Pons (tissue), 1 donor: ENCODE measurements around the gene DRICH1.
"Not testable (repeated sequence)": the region's sequence is repeated elsewhere in the genome, so short reads cannot be mapped to it uniquely, and the experiment has no call there.

Source experiments
- DNase-seq: peaks from one replicate; pipeline ENCODE4 v3.0.0-alpha.2; 2016; ENCODE audit warnings: low spot score

DRICH1 gene

GRCh38 chr22:23566705-23567475, 65.2 kb downstream of the DRICH1 start:
- no peak for DNase-seq

- no peak for DNase-seq
These were observed 66.0 kb downstream of the DRICH1 start for GRCh38 chr22:23565915-23566704.

GRCh38 chr22:23565305-23565914, 66.7 kb downstream of the DRICH1 start:
- no peak for DNase-seq

GRCh38 chr22:23564276-23564675, 67.8 kb downstream of the DRICH1 start:
- DNase-seq = no peak

GRCh38 chr22:23563111-23563510, 69.0 kb downstream of the DRICH1 start:
- DNase-seq = no peak

DNA sequence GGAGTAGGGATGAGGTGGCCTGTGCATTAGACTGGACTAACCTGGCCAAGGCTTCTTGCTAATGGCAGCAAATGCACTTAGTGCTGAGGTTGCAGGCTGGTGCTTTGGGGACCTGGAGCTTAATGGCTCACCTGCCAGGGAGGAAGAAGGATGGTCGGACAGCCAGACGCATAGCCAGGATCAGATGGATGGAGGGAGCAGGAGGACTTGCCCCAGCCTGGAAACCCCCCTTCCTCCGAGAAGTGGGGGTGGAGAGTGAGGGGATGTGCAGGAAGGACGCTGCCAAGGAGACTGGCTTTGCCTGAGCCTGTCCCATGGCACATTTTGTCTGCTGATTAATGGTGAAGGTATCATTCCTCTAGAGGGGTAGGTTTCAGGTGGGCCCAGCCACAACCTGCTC, 69.9 kb downstream of the DRICH1 start:
- DNase-seq = no peak

DNA sequence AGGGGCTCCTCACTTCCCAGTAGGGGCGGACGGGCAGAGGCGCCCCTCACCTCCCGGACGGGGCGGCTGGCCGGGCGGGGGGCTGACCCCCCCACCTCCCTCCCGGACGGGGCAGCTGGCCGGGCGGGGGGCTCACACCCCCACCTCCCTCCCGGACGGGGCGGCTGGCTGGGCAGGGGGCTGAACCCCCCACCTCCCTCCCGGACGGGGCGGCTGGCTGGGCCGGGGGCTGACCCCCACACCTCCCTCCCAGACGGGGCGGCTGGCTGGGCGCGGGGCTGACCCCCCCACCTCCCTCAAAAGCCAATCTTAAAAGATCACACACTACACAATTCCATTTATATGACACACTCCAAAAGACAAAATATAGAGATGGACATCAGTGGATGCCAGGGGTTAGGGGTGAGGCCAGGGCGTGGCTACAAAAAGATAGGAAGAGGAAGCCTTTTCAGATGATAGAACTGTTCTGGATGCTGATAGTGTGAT, 71.1 kb downstream of the DRICH1 start:
- not testable (repeated sequence) for DNase-seq

- not testable (repeated sequence) for DNase-seq
These were observed 71.9 kb downstream of the DRICH1 start for GRCh38 chr22:23560215-23560614.
